DMS 273 (cell line): ENCODE data around the gene KL.

Source experiments
- DNase-seq: peaks from one replicate; lab custom pipeline; 2025; ENCODE audit not compliant: unreplicated experiment; lab: John Stamatoyannopoulos, UW

Gene KL

GRCh38 chr13:33016414-33017322, at the start of gene KL:
KL (plus strand) TSS chr13:33016423; CDS start chr13:33016441, 18 bp downstream.
- peak; percentile 47 for DNase-seq

- DNase-seq, result no peak
Observed at GRCh38 chr13:32967584-32968182, 48.5 kb upstream of the KL start.

- no peak for DNase-seq
Observed at GRCh38 chr13:32968316-32968715, 47.9 kb upstream of the KL start.

- no peak for DNase-seq
Observed at GRCh38 chr13:32968793-32969192, 47.4 kb upstream of the KL start.

- DNase-seq, result no peak
Observed at GRCh38 chr13:32969516-32969941, 46.7 kb upstream of the KL start.

- no peak for DNase-seq
Observed at GRCh38 chr13:32976056-32976805, 40.0 kb upstream of the KL start.

- no peak for DNase-seq
Observed at GRCh38 chr13:32976912-32977311, 39.3 kb upstream of the KL start.

GRCh38 chr13:32977321-32977720, 38.9 kb upstream of the KL start:
- DNase-seq, result no peak

- no peak for DNase-seq
Observed at GRCh38 chr13:32978278-32978677, 37.9 kb upstream of the KL start.

- DNase-seq, result no peak
Observed at GRCh38 chr13:32983058-32983457, 33.2 kb upstream of the KL start.

- DNase-seq, result no peak
Observed at GRCh38 chr13:32984857-32985626, 31.2 kb upstream of the KL start.

GRCh38 chr13:32986552-32986951, 29.7 kb upstream of the KL start:
- DNase-seq, result no peak

- no peak for DNase-seq
Observed at GRCh38 chr13:32987462-32987861, 28.8 kb upstream of the KL start.

GRCh38 chr13:32988608-32989289, 27.5 kb upstream of the KL start:
- no peak for DNase-seq

- DNase-seq, result no peak
Observed at GRCh38 chr13:32989290-32989667, 26.9 kb upstream of the KL start.

GRCh38 chr13:32989942-32990341, 26.3 kb upstream of the KL start:
- DNase-seq, result no peak

GRCh38 chr13:32993145-32993544, 23.1 kb upstream of the KL start:
- no peak for DNase-seq

GRCh38 chr13:32997399-32997798, 18.8 kb upstream of the KL start:
- DNase-seq, result no peak

- DNase-seq, result no peak
Observed at GRCh38 chr13:32998966-32999365, 17.3 kb upstream of the KL start.

GRCh38 chr13:33000365-33000764, 15.9 kb upstream of the KL start:
- no peak for DNase-seq
